ENCODE data around the gene SERPINA12. TPM values are rescaled to one million over a fixed set of nuclear protein-coding genes. Genes with fewer than 3 reads are reported as not detected.
A peak's percentile ranks its signal among the peaks of the same experiment; 100 is the strongest.

The SERPINA12 gene
- total and polyA plus RNA-seq, 4 donors, result not detected

DNA sequence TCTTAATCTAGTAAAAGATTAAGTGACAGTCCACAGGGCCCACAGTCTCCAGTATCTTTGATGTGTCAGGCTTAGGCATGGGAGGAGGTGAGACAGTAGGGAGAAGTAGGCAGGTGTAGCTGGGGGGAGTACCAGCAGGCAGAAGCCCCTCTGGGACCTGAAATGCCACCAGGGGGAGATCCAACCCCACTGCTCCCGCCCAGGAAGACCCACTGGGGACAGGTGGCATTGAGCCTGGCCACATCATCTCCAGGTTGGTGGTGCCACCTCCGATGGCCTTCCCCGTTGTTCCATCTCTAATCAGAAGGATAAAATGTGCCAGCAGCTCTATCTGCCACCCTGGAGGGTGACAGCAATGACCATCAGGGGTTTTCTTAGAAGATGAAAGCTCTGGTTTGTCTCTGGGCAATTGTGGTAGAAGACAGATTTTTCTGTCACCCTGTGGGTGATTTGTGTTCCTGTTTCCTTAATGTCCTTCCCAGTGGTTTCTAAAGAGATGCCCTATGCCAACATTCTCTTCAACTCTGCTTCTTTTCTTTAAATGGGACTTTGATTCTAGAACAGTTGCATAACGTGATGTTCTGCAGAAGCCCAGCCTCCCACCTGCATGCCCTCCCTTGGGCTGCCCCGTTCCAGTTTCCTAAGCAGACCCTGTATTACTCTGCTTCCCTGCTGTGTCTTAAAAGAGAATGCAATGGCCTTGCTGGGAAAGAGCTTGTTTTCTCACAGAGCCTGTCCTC is 12.3 kb upstream of the SERPINA12 start:
- DNase-seq, result no peak
- TF ChIP-seq, protein P1, sequence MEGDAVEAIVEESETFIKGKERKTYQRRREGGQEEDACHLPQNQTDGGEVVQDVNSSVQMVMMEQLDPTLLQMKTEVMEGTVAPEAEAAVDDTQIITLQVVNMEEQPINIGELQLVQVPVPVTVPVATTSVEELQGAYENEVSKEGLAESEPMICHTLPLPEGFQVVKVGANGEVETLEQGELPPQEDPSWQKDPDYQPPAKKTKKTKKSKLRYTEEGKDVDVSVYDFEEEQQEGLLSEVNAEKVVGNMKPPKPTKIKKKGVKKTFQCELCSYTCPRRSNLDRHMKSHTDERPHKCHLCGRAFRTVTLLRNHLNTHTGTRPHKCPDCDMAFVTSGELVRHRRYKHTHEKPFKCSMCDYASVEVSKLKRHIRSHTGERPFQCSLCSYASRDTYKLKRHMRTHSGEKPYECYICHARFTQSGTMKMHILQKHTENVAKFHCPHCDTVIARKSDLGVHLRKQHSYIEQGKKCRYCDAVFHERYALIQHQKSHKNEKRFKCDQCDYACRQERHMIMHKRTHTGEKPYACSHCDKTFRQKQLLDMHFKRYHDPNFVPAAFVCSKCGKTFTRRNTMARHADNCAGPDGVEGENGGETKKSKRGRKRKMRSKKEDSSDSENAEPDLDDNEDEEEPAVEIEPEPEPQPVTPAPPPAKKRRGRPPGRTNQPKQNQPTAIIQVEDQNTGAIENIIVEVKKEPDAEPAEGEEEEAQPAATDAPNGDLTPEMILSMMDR (IDR thresholded peaks at IDR 0.05; ENCODE audit: control extremely low read depth, extremely low read depth), result no peak
- Histone ChIP-seq H3K4me3 (no peak overlapping the region), H3K36me3 (ENCODE audit: control insufficient read depth in 4 of 4, insufficient read depth in 4 of 4, low read length in 4 of 4) (no peaks in the 10 kb centered on the region), H3K9me3 (ENCODE audit: control insufficient read depth in 4 of 4, insufficient read depth in 3 of 4, low read length in 3 of 4) (peaks cover 0 to 2% (median under 1%) of the 10 kb centered on the region in 4 donors), H3K4me1 (ENCODE audit: control insufficient read depth in 5 of 5, insufficient read depth in 5 of 5, low read length in 5 of 5) (no peaks in the 10 kb centered on the region), H3K27ac (ENCODE audit: low read depth in 1 of 2, low read length in 1 of 2) (no peak overlapping the region), H3K27me3 (ENCODE audit: control insufficient read depth in 3 of 3, insufficient read depth in 3 of 3, low read length in 2 of 3) (peaks cover 0 to 7% (median 3%) of the 10 kb centered on the region in 3 donors), H3K9ac (ENCODE audit: insufficient read depth in 1 of 2, low read length in 2 of 2) (no peak overlapping the region)
- WGBS, 2 donors, result 55 to 62% methylated on average over 5 of the region's 5 CpGs
- ATAC-seq (ENCODE audit: insufficient read depth, low FRiP score), result no peak

DNA sequence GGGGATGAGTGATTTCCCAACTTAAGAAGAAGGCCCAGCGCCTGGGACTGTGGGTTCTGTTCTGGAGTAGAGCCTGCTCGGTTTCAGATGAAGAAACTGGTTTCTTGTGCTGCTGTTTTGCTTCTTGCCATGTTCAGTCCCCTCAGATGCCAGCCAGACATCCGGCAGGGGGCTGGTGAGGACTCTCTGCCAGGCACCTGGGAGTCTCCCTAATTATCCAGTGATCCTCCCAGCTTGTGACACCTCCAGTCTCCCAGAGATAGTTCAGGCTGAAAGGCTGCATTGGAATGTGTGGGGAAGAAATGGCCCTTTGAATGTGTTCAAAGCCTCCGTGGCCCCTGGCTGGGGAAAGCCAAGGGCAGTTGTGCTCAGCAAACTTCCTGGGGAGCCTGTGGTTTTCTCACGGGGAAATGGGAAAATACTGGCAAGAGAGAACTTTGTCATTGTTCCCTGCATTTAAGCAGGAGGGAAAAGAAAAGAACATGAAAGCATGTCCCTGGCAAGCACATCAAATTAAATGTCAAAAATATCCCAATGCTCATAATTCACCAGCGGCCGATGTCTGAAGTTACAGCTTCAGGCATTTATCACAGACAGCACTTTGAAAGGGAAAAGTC is 8.5 kb upstream of the SERPINA12 start:
- TF ChIP-seq, protein P1 (IDR thresholded peaks at IDR 0.05; ENCODE audit: control extremely low read depth, extremely low read depth), result no peak
- no peaks in the 10 kb centered on the region for H3K36me3 ChIP-seq (ENCODE audit: control insufficient read depth in 4 of 4, insufficient read depth in 4 of 4, low read length in 4 of 4)
- ATAC-seq (ENCODE audit: insufficient read depth, low FRiP score) (no peak), DNase-seq (peak in 1 of 3 donors; percentile 32)
- no peaks in the 10 kb centered on the region for H3K4me1 ChIP-seq (ENCODE audit: control insufficient read depth in 5 of 5, insufficient read depth in 5 of 5, low read length in 5 of 5)
- H3K9me3 ChIP-seq (ENCODE audit: control insufficient read depth in 4 of 4, insufficient read depth in 3 of 4, low read length in 3 of 4), result no peaks in the 10 kb centered on the region
- peaks cover 0 to 3% (median 0%) of the 10 kb centered on the region in 3 donors for H3K27me3 ChIP-seq (ENCODE audit: control insufficient read depth in 3 of 3, insufficient read depth in 3 of 3, low read length in 2 of 3)
- no peak overlapping the region for H3K4me3 ChIP-seq
- H3K27ac ChIP-seq (ENCODE audit: low read depth in 1 of 2, low read length in 1 of 2), result no peak overlapping the region
- H3K9ac ChIP-seq (ENCODE audit: insufficient read depth in 1 of 2, low read length in 2 of 2), result no peak overlapping the region
- 49 to 50% methylated on average over 7 of the region's 7 CpGs for WGBS, 2 donors

DNA sequence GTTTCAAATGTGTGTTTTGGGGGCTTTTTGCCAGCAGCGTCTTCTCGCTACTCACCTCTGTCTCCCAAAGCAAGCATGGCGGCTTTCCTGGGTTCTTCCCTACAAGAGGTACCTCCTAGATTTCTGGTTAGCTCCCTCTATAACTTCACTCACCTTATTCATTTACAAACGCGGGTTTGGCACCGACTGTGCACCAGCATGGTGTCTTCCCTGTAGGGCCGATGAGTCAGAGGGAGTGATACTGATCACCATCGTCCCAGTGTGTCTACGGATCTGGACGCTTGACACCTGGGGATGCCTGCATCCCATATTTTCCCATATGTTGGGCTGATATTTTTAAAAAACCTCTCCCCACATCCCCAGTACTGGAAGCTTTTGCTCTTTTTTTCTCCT is 8.0 kb upstream of the SERPINA12 start:
- Histone ChIP-seq H3K27me3 (ENCODE audit: control insufficient read depth in 3 of 3, insufficient read depth in 3 of 3, low read length in 2 of 3) (peaks cover 0 to 3% (median 0%) of the 10 kb centered on the region in 3 donors), H3K4me1 (ENCODE audit: control insufficient read depth in 5 of 5, insufficient read depth in 5 of 5, low read length in 5 of 5) (no peaks in the 10 kb centered on the region), H3K4me3 (no peak overlapping the region), H3K27ac (ENCODE audit: low read depth in 1 of 2, low read length in 1 of 2) (no peak overlapping the region), H3K9ac (ENCODE audit: insufficient read depth in 1 of 2, low read length in 2 of 2) (no peak overlapping the region), H3K9me3 (ENCODE audit: control insufficient read depth in 4 of 4, insufficient read depth in 3 of 4, low read length in 3 of 4) (no peaks in the 10 kb centered on the region), H3K36me3 (ENCODE audit: control insufficient read depth in 4 of 4, insufficient read depth in 4 of 4, low read length in 4 of 4) (no peaks in the 10 kb centered on the region)
- TF ChIP-seq, protein P1 (IDR thresholded peaks at IDR 0.05; ENCODE audit: control extremely low read depth, extremely low read depth), result no peak
- no peak for ATAC-seq (ENCODE audit: insufficient read depth, low FRiP score)
- whole genome bisulfite sequencing, 2 donors, result 71 to 75% methylated on average over 10 of the region's 10 CpGs
- DNase-seq, result no peak
